Pericardium fibroblast (primary cell): ENCODE measurements around the gene PROZ. TPM values are rescaled to one million over a fixed set of nuclear protein-coding genes. Genes with fewer than 3 reads are reported as not detected.

Experiments used
- total RNA-seq: library from RNA; depleted of rRNA; stranded (reverse); fragments of >200 nt; gene quantifications from 2 replicates; pipeline ENCODE4 v1.2.3, GENCODE V29; 2015

Gene PROZ, protein sequence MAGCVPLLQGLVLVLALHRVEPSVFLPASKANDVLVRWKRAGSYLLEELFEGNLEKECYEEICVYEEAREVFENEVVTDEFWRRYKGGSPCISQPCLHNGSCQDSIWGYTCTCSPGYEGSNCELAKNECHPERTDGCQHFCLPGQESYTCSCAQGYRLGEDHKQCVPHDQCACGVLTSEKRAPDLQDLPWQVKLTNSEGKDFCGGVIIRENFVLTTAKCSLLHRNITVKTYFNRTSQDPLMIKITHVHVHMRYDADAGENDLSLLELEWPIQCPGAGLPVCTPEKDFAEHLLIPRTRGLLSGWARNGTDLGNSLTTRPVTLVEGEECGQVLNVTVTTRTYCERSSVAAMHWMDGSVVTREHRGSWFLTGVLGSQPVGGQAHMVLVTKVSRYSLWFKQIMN
- total RNA-seq: not detected in 2 replicates

DNA sequence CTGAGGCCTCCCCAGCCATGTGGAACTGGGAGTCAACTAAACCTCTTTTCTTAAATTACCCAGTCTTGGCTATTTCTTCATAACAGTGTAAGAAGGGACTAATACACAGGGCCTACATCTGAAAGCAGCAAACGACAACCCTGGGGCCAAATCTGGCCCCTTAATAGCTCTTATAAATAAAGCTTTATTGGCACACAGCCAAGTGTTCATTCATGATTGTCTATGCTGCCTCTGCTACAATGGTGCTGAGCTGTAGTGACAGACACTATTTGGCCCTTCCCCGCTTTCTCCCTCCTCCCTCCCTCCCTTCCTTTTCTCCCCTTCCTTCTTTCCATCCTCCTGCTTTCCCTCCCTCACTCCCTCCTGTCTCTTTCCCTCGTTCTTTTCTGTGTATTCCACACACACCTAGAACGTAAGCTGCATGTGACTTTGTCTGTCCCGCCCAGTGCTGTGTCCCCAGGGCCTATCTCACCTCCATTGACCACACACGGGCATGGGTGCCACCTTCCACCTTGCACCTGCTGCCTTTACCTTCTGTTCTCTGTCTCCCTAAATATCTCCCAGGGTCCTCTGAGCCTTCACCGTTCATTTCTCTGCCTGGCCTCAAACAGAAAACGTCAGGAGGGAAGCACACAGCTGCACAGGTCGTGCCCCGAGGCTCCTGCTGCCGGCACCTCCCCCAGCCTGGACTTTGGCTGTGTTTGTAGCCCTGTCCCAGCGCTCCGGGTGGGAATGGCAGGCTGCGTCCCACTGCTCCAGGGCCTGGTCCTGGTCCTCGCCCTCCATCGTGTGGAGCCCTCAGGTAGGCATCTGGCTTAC, at the start of gene PROZ:
Gene PROZ (plus strand): TSS at position 720 of the 819 bp plus-strand sequence. CDS start 13 bp downstream, at position 733.

DNA sequence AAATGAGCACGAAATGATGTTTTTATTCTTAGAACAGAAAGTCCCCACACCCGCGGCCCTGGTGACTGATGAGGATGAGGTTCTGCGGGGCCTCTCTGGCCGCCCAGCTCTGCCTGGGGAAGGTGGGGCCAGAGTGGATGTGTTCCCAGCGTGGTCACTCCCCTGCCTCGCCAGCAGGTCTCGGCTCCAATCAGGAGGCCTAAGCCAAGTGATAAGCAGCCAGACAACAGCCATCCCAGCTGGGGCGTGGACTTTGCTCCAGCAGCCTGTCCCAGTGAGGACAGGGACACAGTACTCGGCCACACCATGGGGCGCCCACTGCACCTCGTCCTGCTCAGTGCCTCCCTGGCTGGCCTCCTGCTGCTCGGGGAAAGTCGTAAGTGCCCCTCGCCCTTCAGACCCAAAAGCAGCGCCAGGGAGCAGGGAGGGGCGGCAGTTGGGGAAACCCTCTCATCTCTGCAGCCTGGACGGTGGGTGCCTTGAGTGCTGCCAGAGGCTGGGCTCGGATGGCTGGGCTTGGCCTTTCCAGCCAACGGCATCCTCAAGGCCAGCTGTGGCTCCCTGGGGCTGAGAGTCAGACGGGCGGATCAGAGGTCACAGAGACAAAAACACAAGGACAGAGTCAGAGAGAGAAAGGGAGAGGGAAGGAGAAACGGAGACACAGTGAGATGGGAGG, 35.8 kb upstream of the PROZ start, which contains the start of gene F10:
Gene F10 (plus strand): TSS at position 250 of the 676 bp plus-strand sequence. CDS start 57 bp downstream, at position 307.

DNA sequence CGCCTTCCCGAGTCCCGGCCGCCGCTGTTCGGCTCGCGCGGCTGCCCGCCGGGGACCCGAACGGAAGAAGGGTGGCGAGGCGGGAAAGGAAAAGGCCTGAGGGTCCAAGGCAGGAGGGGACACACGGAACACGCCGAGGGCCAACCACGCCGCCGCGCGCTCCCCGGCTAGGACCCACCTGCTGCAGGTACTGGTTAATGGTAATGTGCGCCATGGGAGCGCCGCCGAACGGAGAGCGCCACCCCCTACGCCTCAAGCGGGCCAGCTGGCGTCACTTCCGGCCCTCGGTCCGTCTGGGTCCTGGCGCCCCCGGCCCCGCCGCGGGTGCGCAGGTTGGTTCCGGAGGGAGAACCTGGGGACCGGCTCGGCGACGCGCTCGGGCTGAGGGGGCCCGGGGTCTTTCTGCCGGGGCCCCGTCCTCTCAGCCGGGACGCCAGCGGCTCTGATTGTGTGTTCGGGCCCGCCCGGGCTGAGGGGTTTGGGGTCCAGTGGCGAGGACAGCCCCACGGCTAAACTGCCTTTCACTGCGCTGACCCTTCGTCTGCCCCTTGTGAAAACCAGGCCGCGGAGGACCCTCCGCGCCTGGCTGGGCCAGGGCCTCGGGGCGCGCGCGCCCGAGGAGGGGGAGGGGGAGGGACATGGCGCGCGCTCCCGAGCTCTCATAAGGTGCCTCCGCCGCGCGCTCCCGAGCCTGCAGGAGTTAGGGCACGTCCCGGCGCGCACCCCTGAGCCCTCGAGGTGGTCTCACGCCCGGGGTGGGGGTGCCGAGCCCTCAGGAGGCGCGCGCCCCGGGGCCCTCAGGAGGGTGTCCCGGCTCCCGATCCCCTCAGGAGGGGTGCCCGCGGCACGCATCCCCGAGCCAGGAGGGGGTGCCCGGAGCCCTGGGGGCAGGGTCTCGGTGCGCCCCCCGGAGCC, 50.2 kb downstream of the PROZ start, which contains the start of gene PCID2:
Gene PCID2 (minus strand): TSS at position 249 of the 915 bp plus-strand sequence. CDS start 35 bp downstream, at position 214.

DNA sequence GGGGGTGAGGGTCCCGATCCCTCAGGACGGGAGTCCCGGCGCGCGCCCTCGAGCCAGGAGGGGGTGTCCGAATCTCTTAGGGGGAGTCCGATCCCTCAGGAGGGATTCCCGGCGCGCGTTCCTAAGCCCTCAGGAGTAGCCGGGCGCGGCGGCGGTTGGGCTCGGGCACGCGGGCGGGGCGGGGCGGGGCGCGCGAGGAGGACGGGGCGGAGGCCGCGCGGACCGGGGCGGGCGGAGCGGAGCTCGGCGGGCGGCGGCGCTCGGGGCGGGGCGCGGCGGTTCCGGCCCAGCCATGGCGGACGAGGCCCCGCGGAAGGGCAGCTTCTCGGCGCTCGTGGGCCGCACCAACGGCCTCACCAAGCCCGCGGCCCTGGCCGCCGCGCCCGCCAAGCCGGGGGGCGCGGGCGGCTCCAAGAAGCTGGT, 50.9 kb downstream of the PROZ start, which contains the start of gene CUL4A:
Gene CUL4A (plus strand): TSS at position 278 of the 423 bp plus-strand sequence. CDS start 15 bp downstream, at position 293.

Other genes starting within 250 kb of the PROZ start
- 0.09 TPM in 1 of 2 replicates, not detected in the other for gene MCF2L, start 189.4 kb upstream of the PROZ start, total RNA-seq
- not detected in 2 replicates for gene F7, start 52.9 kb upstream of the PROZ start, total RNA-seq
- gene F10, start 35.8 kb upstream of the PROZ start, total RNA-seq: 22.4 and 35.1 TPM in 2 replicates
- gene PCID2, start 50.0 kb downstream of the PROZ start, total RNA-seq: 30.8 and 32.9 TPM in 2 replicates
- gene CUL4A, start 51.0 kb downstream of the PROZ start, total RNA-seq: 84.0 and 86.6 TPM in 2 replicates
- gene LAMP1, start 138.6 kb downstream of the PROZ start, total RNA-seq: 206 and 322 TPM in 2 replicates
- 1.7 TPM in 1 of 2 replicates, not detected in the other for gene GRTP1, start 205.5 kb downstream of the PROZ start, total RNA-seq